H7 (cell line): Measurements from ENCODE around the gene FGGY. TPM values are rescaled to one million over a fixed set of nuclear protein-coding genes. Genes with fewer than 3 reads are reported as not detected.
"Not testable (repeated sequence)": the region's sequence is repeated elsewhere in the genome, so short reads cannot be mapped to it uniquely, and the experiment has no call there.

ENCODE experiments used
- DNase-seq: peaks from one replicate; pipeline ENCODE4 v3.0.0; 2012
- H3K27me3 ChIP-seq: 2 replicates; pipeline ENCODE4 v1.6.0; 2011; ENCODE audit warnings: mild to moderate bottlenecking, low read length; ENCODE audit not compliant: control insufficient read depth, insufficient read depth
- H3K36me3 ChIP-seq: replicated peaks from 2 replicates; pipeline ENCODE4 v1.5.1; 2011; ENCODE audit warnings: low read length; ENCODE audit not compliant: control insufficient read depth, insufficient read depth
- H3K4me3 ChIP-seq: 2 replicates; pipeline ENCODE4 v1.5.1; 2011; ENCODE audit warnings: low read depth, mild to moderate bottlenecking, control low read depth, low read length, moderate library complexity; ENCODE audit not compliant: insufficient read depth
- total RNA-seq: library from RNA; depleted of rRNA; stranded (reverse); fragments of >200 nt; shearing (Covaris generic); gene quantifications from 2 replicates; pipeline ENCODE4 v1.2.3, GENCODE V29; 2014

Gene FGGY
- total RNA-seq, 1 experiment from 2014 or later, result 19.2 TPM

DNA sequence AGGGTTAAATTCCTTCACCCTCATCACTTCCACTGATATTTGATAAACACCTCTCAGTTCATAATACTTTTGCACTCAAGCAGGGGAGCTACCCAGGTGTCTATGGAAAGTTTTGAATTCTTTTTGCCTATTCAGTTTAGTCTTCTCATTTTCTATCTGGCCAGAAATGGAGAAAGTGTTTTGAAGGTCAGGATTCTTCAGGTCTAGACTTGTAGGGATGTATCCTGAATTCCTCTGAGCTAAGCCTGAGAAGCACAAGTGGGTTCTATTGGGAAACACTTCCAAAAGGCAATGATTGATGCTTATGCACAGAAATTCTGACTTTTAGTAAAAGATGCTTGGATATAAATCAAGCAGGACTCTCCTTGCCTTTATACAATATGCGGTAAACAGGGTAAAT lies 300.1 kb downstream of the FGGY start:
- H3K27me3 ChIP-seq, result no peaks in the 10 kb centered on the region
- no peaks in the 10 kb centered on the region for H3K36me3 ChIP-seq
- no peak for DNase-seq
- no peak overlapping the region for H3K4me3 ChIP-seq

DNA sequence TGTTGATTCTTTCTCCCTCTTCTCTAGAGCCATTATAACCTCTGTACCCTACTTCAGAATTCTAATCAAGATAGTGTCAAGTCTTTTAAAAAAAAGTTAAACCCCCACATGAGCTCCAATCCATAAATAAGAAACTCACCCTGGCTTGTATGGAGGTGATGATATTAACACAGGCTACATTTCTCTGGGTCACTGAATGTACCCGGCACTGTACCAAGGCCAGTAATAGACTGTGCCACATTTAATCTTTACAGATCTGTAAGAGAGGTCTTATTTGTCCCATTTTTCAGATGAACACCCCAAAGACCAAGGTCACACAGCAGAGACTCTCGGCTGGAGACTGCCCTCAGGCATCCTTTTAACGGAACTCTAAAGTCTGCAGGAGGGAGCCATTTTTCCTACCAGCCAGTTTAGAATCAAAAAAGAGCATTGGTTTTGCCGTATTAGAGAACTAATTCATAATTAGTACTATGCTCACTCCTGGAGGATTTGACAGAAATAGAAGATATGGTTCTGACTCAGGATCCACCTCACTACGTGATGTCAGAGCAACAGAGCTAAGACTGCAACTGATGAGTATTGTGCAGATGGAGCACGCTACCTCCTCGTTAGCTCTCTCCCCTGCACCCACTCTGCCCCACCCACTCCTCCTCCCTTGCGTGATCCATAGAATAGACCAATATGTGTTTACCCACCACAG lies 300.7 kb downstream of the FGGY start:
- Histone ChIP-seq H3K27me3 (no peaks in the 10 kb centered on the region), H3K4me3 (no peak overlapping the region), H3K36me3 (no peaks in the 10 kb centered on the region)
- DNase-seq, result no peak

DNA sequence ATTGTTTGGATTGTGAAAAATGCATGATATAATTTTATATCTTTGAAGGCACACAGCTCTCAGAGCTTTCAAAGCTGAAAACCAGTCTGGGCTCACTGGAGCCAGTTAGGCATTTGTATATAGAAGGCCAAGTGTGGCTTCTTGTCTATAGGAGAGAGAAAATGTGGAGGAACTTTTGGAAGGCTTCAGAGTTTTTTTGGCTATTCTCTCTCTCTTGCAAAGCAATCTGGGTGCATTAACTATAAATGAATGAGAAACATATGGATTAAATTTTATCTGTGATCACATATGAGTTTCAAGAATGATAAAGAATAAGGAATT lies 301.2 kb downstream of the FGGY start:
- no peaks in the 10 kb centered on the region for H3K27me3 ChIP-seq
- no peak for DNase-seq
- no peaks in the 10 kb centered on the region for H3K36me3 ChIP-seq
- no peak overlapping the region for H3K4me3 ChIP-seq

DNA sequence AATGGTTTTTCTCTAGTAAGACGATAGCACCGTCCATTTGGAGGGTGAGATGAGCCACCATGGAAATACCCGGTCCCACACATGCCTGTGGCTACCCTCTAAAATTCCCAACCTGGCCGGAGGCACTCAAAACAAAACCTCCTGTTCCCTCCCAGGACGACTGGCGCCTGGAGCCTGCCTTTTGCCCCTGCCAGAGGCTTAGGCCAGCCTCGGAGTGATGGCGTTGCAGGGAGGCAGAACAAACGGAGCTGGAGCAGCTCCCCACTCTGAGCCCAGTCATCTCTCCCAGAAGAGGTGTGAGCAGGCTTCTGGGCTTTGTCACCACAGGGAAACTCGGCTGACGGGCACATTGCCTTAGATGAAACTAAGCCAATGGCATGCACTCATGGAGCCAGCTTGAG lies 304.1 kb downstream of the FGGY start:
- Histone ChIP-seq H3K36me3 (no peaks in the 10 kb centered on the region), H3K4me3 (no peak overlapping the region), H3K27me3 (no peaks in the 10 kb centered on the region)
- no peak for DNase-seq

DNA sequence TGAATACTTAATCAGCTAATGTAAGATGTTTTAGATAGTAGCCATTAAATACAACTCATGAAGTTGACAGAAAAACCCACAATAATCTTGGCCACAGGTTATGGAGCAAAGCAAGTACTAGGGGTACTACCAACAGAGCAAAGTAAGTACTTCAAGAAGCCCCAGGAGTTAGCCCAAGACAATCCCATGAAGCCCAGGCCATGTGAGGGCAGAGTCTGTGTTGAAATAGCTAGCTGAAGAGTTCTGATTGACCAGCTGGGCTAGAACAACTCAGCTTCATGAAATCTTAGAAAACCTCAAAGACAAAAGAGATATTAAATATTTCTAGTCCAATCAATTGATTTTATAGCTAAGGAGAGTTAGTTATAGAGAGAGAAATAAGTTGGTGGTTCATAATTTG lies 304.9 kb downstream of the FGGY start:
- Histone ChIP-seq H3K4me3 (no peak overlapping the region), H3K36me3 (no peaks in the 10 kb centered on the region), H3K27me3 (no peaks in the 10 kb centered on the region)
- DNase-seq, result no peak

DNA sequence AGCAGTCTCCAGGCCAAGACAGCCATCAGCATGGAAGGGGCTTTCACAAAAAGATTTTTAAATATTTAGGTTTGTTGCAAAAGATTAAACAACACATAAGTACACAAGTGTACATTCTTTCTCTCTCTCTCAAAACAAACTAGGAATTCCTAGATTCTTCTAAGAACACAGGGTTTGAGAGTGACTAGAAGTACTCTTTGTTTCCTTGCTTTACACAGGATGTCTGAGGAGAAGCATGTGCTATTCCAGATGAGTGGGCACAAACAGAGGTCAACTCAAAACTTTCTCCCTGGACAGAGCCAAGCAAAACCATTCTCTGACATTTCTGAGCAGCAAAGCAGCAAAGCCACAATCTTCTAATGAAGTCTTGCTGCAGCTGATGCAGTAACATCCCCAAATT lies 307.3 kb downstream of the FGGY start:
- no peak overlapping the region for H3K4me3 ChIP-seq
- no peaks in the 10 kb centered on the region for H3K27me3 ChIP-seq
- no peaks in the 10 kb centered on the region for H3K36me3 ChIP-seq
- DNase-seq, result no peak

DNA sequence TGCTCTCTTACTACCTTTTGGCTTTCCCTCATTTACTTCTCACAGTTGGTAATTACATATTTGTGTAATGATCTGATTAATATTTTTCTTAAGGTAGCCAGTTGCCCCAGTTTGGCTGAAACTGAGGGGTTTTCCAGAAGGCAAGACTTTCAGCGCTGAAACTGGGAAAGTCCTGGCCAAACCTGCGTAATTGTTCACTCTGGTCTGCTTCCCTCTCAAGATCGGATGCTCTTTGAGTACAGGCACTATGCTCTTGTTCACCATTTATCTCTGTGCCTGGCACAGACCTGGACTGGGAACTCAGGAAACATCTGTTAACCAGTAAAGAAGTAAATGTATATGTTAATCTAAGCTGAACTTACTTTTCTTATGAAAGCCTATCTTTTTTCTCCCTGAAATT lies 308.3 kb downstream of the FGGY start:
- no peaks in the 10 kb centered on the region for H3K27me3 ChIP-seq
- no peak for DNase-seq

DNA sequence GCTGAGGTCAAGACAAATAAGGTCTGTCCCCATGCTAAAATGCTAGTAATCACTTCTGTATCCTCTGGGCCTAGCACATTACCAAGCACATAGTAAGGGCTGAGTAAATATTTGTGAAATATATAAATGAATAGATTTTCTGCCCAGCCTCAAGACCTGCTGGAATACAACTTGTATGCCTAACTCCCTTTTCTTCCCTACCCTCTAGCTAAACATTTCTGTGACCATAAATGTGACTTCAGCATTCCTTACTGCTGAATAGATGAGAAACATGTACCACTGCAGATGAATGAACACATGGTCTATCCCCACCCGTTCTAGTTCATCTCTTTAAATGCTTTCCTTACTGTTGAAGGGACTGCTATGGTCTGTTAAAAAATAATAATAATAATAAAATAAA lies 308.9 kb downstream of the FGGY start:
- no peak overlapping the region for H3K4me3 ChIP-seq
- no peaks in the 10 kb centered on the region for H3K27me3 ChIP-seq
- H3K36me3 ChIP-seq, result no peaks in the 10 kb centered on the region
- no peak for DNase-seq

More for the DNA sequence above, 308.3 kb downstream of the FGGY start:
- H3K36me3 ChIP-seq, result no peaks in the 10 kb centered on the region
- no peak overlapping the region for H3K4me3 ChIP-seq

DNA sequence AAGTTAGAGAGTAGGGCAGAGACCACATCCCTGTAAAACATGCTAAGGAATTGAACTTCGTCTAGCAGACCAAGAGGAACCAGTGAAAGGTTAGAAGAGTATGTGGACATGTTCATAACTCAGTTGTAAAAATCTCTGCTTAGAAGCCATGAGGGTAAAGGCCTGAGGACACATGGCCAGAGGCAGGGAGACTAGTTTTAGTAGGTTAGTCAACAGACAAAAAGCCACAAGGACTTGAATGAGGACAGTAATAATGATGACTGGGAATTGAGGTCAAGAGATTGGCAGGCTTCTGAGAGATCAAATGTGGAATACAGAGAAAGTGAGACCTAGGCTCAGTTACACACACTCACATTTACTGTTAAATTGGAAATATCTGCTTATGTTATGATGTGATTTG lies 312.4 kb downstream of the FGGY start:
- no peak for DNase-seq
- Histone ChIP-seq H3K36me3 (no peaks in the 10 kb centered on the region), H3K4me3 (no peak overlapping the region), H3K27me3 (no peaks in the 10 kb centered on the region)

DNA sequence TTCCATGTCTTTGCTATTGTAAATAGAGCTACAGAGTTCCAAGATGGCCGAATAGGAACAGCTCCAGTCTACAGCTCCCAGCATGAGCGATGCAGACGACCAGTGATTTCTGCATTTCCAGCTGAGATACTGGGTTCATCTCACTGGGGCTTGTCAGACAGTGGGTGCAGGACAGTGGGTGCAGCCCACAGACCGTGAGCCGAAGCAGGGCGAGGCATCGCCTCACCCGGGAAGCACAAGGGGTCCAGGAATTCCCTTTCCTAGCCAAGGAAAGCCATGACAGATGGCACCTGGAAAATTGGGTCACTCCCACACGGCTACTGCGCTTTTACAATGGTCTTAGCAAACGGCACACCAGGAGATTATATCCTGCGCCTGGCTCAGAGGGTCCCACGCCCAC lies 313.6 kb downstream of the FGGY start:
- DNase-seq, H3K4me3 ChIP-seq, H3K36me3 ChIP-seq, H3K27me3 ChIP-seq: not testable (repeated sequence)

DNA sequence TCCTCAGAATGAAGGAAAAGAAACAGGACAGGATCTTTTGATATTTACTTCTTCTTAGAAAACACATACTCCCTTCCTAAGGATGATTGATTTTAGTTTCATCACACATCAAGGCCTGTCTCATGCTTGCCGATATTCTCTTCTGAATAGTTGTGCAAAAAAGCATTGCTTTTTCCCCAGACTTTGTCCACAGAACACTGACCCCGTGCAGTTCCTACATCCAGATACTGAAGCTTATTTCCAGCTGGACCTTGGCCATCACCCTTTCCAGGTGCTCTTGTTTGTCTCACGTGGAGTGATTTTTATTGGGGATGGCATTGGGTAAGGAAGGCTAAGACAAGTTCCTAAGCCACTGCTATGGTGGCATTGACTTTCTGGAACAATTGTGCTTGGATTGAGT lies 320.5 kb downstream of the FGGY start:
- no peak overlapping the region for H3K4me3 ChIP-seq
- H3K27me3 ChIP-seq, result no peaks in the 10 kb centered on the region
- no peak for DNase-seq
- H3K36me3 ChIP-seq, result no peaks in the 10 kb centered on the region

DNA sequence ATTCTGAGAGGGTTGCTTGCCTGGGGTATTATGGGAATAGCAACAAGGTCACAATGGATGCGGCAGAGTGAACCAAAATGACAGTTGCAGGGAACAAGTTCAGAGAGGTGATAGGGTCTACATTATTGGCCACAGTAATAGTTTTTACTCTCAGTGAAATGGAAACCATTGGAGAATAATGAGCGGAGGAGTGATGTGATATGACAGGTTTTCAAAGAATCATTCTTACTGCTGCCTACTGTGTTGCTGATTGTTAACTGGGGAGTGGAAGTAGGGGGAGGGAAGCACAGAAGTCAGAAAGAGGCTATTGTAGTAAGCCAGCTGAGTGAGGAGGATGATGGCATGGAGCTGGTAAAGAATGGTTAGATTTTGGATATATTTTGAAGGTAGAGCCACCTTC lies 322.7 kb downstream of the FGGY start:
- no peak for DNase-seq
- Histone ChIP-seq H3K4me3 (no peak overlapping the region), H3K27me3 (no peaks in the 10 kb centered on the region), H3K36me3 (no peaks in the 10 kb centered on the region)

DNA sequence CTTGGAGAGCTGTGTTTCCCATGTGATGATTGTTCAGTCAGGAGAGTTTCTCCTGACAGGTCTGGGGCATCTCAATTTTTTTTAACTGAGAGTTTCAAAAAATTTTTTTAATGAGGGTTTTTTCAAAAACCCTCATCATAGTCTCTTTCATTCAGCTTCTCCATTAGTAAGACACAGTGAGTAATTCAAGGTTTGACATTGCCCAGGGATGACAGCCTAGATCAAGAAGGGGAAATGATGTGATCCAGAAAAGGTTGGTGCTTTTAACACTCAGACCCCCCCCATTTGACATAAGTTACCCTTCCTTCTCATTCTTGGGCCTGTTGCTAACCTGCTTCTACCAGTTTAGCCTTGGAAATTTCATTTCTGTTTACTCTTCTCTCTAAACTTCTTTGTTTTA lies 328.5 kb downstream of the FGGY start:
- no peak overlapping the region for H3K4me3 ChIP-seq
- no peaks in the 10 kb centered on the region for H3K27me3 ChIP-seq
- no peak for DNase-seq
- H3K36me3 ChIP-seq, result no peaks in the 10 kb centered on the region

DNA sequence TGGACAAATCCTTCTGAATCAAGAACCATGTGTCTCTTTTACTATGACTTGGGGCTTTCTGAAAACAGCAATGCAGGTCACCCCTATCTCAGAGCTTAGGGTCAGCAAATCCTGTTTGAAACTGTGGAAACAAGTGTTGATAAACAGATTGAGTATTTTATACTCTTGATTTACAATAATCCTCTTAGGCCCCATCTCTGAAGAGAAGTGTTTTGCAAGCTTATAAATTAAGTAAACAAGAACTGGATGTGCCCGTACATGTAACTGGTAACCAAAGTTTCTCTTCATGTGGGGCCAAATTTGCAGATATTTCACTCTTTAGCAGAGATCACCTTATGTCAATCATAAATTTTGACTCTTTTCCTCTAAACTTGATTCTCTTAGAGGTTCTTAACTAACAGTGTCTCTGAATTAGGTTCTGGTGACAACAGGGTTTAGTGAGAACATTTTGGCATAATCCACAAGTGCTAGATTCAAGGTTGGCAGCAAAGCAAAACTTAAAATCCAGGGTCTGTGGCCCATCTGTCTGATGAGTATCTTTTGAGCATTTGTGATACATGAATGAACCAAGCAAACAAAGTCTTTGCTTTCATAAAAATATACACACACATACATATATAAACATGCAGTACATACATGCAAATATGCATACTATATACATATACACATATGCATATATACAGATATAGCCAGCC lies 334.8 kb downstream of the FGGY start:
- no peak for DNase-seq
- Histone ChIP-seq H3K27me3 (no peaks in the 10 kb centered on the region), H3K36me3 (no peaks in the 10 kb centered on the region), H3K4me3 (no peak overlapping the region)

DNA sequence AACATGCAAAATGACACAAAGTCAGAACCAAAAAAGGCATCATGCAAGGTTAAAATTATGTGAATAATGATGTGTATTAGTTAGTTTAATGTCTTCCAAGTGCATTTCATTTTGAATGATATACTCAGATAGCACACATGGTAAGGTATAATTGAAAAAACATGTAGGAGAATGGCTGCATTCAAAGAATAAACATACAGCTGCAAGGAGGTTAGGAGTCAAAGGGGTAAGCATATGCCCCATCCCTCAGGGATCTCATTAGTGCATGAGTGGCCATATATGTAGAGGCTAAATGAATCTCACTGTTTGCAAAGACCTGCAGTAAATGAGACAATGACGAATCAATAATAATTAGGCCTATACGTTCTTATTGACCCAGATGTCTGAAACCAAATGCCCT lies 338.2 kb downstream of the FGGY start:
- Histone ChIP-seq H3K4me3 (no peak overlapping the region), H3K27me3 (no peaks in the 10 kb centered on the region), H3K36me3 (no peaks in the 10 kb centered on the region)
- no peak for DNase-seq
